DOHH2 (cell line): ENCODE results near the gene STX1B.

Source experiments
- EZH2phosphoT487 ChIP-seq: fragments of 200-600 bp; sonication (generic); IDR thresholded peaks from 2 replicates; pipeline ENCODE4 v1.6.1; 2017; ENCODE audit warnings: borderline replicate concordance, mild to moderate bottlenecking, antibody characterized with exemption, low read length, moderate library complexity, mixed read lengths
- TF ChIP-seq, protein P1 (sequence below): fragments of 200-600 bp; sonication (generic); IDR thresholded peaks from one replicate; pipeline ENCODE4 v1.5.1; 2014; ENCODE audit warnings: antibody characterized with exemption, mild to moderate bottlenecking, low read depth, low read length; ENCODE audit not compliant: poor library complexity, severe bottlenecking

DNA sequence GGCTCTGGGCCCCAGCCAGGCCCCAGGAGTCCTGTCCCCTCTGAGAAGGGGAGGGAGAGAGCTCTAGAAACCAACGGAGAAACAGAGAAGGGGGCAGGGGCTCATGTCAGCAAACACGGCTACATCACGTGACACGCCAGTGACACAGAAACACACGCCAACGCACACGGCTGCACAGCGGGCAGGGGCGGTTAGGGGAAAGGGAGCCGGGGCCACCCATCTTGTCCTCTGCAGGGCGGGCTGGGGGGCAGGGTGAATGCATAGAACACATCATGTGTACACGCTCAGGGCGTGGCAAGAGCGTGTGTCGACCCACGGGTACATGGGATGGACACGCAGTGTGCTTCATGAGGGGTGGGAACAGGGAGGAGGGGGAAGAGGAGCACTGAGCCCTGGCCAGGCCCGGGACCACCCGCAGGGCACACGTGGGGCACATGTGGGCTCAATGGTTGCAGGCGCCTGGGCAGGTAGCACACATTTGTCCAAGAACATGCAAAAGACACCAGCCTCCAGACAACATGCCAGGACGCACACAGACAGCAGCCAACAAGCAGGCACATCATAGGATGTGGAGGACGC is 20.9 kb downstream of the STX1B start:
- TF ChIP-seq, protein P1, sequence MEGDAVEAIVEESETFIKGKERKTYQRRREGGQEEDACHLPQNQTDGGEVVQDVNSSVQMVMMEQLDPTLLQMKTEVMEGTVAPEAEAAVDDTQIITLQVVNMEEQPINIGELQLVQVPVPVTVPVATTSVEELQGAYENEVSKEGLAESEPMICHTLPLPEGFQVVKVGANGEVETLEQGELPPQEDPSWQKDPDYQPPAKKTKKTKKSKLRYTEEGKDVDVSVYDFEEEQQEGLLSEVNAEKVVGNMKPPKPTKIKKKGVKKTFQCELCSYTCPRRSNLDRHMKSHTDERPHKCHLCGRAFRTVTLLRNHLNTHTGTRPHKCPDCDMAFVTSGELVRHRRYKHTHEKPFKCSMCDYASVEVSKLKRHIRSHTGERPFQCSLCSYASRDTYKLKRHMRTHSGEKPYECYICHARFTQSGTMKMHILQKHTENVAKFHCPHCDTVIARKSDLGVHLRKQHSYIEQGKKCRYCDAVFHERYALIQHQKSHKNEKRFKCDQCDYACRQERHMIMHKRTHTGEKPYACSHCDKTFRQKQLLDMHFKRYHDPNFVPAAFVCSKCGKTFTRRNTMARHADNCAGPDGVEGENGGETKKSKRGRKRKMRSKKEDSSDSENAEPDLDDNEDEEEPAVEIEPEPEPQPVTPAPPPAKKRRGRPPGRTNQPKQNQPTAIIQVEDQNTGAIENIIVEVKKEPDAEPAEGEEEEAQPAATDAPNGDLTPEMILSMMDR: no peak
- no peak for TF ChIP-seq EZH2phosphoT487
